ENCODE data around the gene SLC66A2. TPM values are rescaled to one million over a fixed set of nuclear protein-coding genes. Genes with fewer than 3 reads are reported as not detected.
A peak's percentile ranks its signal among the peaks of the same experiment; 100 is the strongest.

The SLC66A2 gene
- total RNA-seq, 1 experiment from 2014 or later = 21.7 TPM

GRCh38 chr18:79955302-79956075 is 4.0 kb upstream of the SLC66A2 start:
- Mint-ChIP-seq H3K4me1 (ENCODE audit: insufficient read depth, unreplicated experiment) (peaks cover 16% of the 10 kb centered on the region), H3K4me3 (ENCODE audit: unreplicated experiment) (no peak overlapping the region), H3K27ac (ENCODE audit: low read depth, unreplicated experiment) (no peak overlapping the region), H3K36me3 (ENCODE audit: insufficient read depth, unreplicated experiment) (no peaks in the 10 kb centered on the region), H3K9me3 (ENCODE audit: unreplicated experiment) (no peaks in the 10 kb centered on the region), H3K27me3 (ENCODE audit: insufficient read depth, unreplicated experiment) (no peaks in the 10 kb centered on the region)
- no TSS peak for BruUV-seq (replicated peaks)
- POLR2A ChIA-PET = interaction anchor here (0.7 kb wide), 1 partner anchor 17 kb away, joined by 3 read pairs; no protein-coding TSS in a partner anchor
- TF ChIP-seq, protein P1, sequence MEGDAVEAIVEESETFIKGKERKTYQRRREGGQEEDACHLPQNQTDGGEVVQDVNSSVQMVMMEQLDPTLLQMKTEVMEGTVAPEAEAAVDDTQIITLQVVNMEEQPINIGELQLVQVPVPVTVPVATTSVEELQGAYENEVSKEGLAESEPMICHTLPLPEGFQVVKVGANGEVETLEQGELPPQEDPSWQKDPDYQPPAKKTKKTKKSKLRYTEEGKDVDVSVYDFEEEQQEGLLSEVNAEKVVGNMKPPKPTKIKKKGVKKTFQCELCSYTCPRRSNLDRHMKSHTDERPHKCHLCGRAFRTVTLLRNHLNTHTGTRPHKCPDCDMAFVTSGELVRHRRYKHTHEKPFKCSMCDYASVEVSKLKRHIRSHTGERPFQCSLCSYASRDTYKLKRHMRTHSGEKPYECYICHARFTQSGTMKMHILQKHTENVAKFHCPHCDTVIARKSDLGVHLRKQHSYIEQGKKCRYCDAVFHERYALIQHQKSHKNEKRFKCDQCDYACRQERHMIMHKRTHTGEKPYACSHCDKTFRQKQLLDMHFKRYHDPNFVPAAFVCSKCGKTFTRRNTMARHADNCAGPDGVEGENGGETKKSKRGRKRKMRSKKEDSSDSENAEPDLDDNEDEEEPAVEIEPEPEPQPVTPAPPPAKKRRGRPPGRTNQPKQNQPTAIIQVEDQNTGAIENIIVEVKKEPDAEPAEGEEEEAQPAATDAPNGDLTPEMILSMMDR (IDR thresholded peaks at IDR 0.05; ENCODE audit: unreplicated experiment) = no peak
- CTCF ChIA-PET = no interaction called here
- intact Hi-C loops (cut with micrococcal nuclease) = no loop called here
- DNase-seq (ENCODE audit: unreplicated experiment) = peak; percentile 39

GRCh38 chr18:79954791-79955190 is 3.3 kb upstream of the SLC66A2 start:
- no peaks in the 10 kb centered on the region for H3K9me3 Mint-ChIP-seq (ENCODE audit: unreplicated experiment)
- peaks cover 15% of the 10 kb centered on the region for H3K4me1 Mint-ChIP-seq (ENCODE audit: insufficient read depth, unreplicated experiment)
- no peak overlapping the region for H3K4me3 Mint-ChIP-seq (ENCODE audit: unreplicated experiment)
- TF ChIP-seq, protein P1 (IDR thresholded peaks at IDR 0.05; ENCODE audit: unreplicated experiment) = no peak
- POLR2A ChIA-PET = interaction anchor here (0.7 kb wide), 1 partner anchor 16 kb away, joined by 3 read pairs; no protein-coding TSS in a partner anchor
- CTCF ChIA-PET = no interaction called here
- no peak overlapping the region for H3K27ac Mint-ChIP-seq (ENCODE audit: low read depth, unreplicated experiment)
- intact Hi-C loops (cut with micrococcal nuclease) = no loop called here
- no peaks in the 10 kb centered on the region for H3K27me3 Mint-ChIP-seq (ENCODE audit: insufficient read depth, unreplicated experiment)
- DNase-seq (ENCODE audit: unreplicated experiment) = no peak
- no TSS peak for BruUV-seq (replicated peaks)
- H3K36me3 Mint-ChIP-seq (ENCODE audit: insufficient read depth, unreplicated experiment) = no peaks in the 10 kb centered on the region

DNA sequence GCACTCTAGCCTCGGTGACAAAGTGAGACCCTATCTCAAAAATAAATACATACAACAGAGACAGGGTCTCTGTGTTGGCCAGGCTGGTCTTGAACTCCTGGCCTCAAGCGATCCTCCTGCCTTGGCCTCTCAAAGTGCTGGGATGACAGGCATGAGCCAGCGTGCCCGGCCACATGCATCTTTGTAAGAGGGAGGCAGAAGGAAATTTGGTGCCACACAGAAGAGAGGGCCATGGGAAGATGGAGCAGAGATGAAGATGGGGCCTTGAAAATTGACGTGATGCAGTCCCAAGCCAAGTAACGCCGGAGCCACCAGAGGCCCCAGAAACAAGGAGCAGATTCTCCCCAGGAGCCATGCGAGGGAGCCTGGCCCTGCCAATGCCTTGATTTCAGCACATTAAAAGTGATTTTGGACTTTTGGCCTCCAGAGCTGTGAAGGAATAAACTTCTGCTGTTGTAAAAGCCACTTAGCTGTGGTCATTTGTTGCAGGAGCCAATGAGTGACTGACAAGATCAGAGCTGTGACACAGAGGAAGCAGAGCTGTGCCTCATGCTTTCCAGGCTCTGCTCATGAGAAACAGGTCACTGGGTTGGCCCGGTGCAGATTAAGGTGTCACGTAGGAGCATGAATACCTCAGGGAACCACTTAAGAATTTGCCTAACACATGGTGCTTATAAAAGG is 2.7 kb upstream of the SLC66A2 start:
- Mint-ChIP-seq H3K27ac (ENCODE audit: low read depth, unreplicated experiment) (no peak overlapping the region), H3K4me1 (ENCODE audit: insufficient read depth, unreplicated experiment) (peaks cover 16% of the 10 kb centered on the region), H3K9me3 (ENCODE audit: unreplicated experiment) (no peaks in the 10 kb centered on the region), H3K36me3 (ENCODE audit: insufficient read depth, unreplicated experiment) (peaks cover 1% of the 10 kb centered on the region), H3K4me3 (ENCODE audit: unreplicated experiment) (no peak overlapping the region), H3K27me3 (ENCODE audit: insufficient read depth, unreplicated experiment) (no peaks in the 10 kb centered on the region)
- ChIA-PET CTCF (no interaction called here), POLR2A (interaction anchor here (1.2 kb wide), 1 partner anchor 38 kb away, joined by 4 read pairs; no protein-coding TSS in a partner anchor)
- TF ChIP-seq, protein P1 (IDR thresholded peaks at IDR 0.05; ENCODE audit: unreplicated experiment) = no peak
- intact Hi-C loops (cut with micrococcal nuclease) = no loop called here
- no peak for DNase-seq (ENCODE audit: unreplicated experiment)
- no TSS peak for BruUV-seq (replicated peaks)

DNA sequence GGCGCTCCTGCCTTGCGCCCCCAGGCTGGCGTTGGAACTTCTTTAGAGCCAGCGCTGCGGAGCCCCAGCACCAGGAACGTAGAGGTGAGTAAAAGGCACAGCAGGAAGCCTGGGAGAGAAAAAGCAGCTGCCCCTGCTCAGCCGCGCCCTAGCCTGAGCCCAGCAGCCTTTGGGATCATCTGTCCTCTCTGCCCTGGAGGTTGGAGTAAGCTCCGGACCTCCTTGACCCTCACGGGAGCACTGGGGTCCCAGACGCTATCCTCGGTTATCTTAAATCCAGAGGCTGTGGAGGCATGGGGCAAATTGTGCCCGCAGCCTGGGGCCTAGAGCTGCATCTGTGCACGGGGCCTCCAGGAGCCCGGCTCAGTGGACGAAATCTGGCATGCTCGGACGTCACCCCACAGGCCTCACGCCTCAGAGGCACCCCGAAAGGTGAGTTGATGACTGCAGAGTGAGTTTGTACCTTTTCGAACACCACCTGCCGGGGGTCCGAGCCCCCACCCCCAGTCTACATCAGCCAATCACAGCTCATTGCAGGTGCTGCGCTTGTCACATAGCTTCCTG is 1.6 kb upstream of the SLC66A2 start:
- Mint-ChIP-seq H3K27me3 (ENCODE audit: insufficient read depth, unreplicated experiment) (no peaks in the 10 kb centered on the region), H3K27ac (ENCODE audit: low read depth, unreplicated experiment) (no peak overlapping the region), H3K9me3 (ENCODE audit: unreplicated experiment) (no peaks in the 10 kb centered on the region), H3K36me3 (ENCODE audit: insufficient read depth, unreplicated experiment) (peaks cover 8% of the 10 kb centered on the region), H3K4me3 (ENCODE audit: unreplicated experiment) (no peak overlapping the region), H3K4me1 (ENCODE audit: insufficient read depth, unreplicated experiment) (peaks cover 16% of the 10 kb centered on the region)
- CTCF ChIA-PET = no interaction called here
- POLR2A ChIA-PET = interaction anchor here (1.2 kb wide), 1 partner anchor 39 kb away, joined by 4 read pairs; no protein-coding TSS in a partner anchor
- intact Hi-C loops (cut with micrococcal nuclease) = no loop called here
- TF ChIP-seq, protein P1 (IDR thresholded peaks at IDR 0.05; ENCODE audit: unreplicated experiment) = no peak
- DNase-seq (ENCODE audit: unreplicated experiment) = no peak
- BruUV-seq (replicated peaks) = no TSS peak
